PC-9 (cell line): Measurements from ENCODE around the gene PPP2R2B.

ENCODE experiments used
- CTCF ChIP-seq: fragments of 200-600 bp; sonication (generic); conservative IDR thresholded peaks from 2 replicates; pipeline ENCODE4 v1.6.1; 2017; ENCODE audit warnings: mixed run types, antibody characterized with exemption, mild to moderate bottlenecking, moderate library complexity
- EZH2 ChIP-seq: fragments of 200-600 bp; sonication (generic); IDR thresholded peaks from 2 replicates; pipeline ENCODE4 v1.8.0; 2017; ENCODE audit warnings: antibody characterized with exemption, low read depth

- no peak for TF ChIP-seq CTCF
- TF ChIP-seq EZH2, result no peak
Observed at GRCh38 chr5:146600376-146600775, 278.2 kb downstream of the PPP2R2B start.
